ENCODE data around the gene DLGAP5. TPM values are rescaled to one million over a fixed set of nuclear protein-coding genes. Genes with fewer than 3 reads are reported as not detected.

The DLGAP5 gene
- polyA plus RNA-seq, 1 donor from 2014 or later: 2.0 TPM

DNA sequence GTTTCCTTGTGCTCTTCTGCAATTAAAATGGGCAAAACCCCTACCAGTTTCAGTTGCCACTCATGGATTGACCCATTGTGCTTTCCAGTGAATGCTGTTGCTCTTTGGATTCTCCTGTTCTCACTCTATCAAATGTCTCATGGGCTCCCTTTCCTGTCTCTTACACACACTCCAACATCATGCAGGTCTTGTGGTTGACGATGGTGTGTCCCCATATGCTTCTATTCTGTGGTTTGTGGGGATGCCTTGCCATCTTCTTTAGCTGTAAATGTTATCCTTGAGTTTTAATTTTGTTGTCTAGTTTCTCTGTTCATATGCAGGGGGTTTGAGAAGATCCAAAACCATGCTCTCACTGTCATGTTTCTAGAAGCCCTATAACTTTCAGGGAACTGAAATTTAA lies 47.9 kb upstream of the DLGAP5 start:
- no peaks in the 10 kb centered on the region for H3K27me3 ChIP-seq (ENCODE audit: insufficient read depth, low read depth, low read length)
- no peaks in the 10 kb centered on the region for H3K36me3 ChIP-seq (ENCODE audit: insufficient read depth, low read length)
- TF ChIP-seq SMC3 (conservative IDR thresholded peaks at IDR 0.05; ENCODE audit: poor library complexity) (no peak), EP300 (conservative IDR thresholded peaks at IDR 0.05; ENCODE audit: poor library complexity, severe bottlenecking) (no peak), RAD21 (conservative IDR thresholded peaks at IDR 0.05) (no peak), CTCF (IDR thresholded peaks at IDR 0.05; ENCODE audit: poor library complexity, severe bottlenecking) (no peak), EZH2 (IDR thresholded peaks at IDR 0.05; ENCODE audit: borderline replicate concordance, insufficient read depth, low read length, poor library complexity, severe bottlenecking) (no peak), TAF1 (IDR thresholded peaks at IDR 0.05; ENCODE audit: low read depth) (no peak), REST (IDR thresholded peaks at IDR 0.05; ENCODE audit: borderline replicate concordance) (no peak), POLR2AphosphoS5 (IDR thresholded peaks at IDR 0.05) (no peak), MXI1 (conservative IDR thresholded peaks at IDR 0.05; ENCODE audit: poor library complexity, severe bottlenecking) (no peak)
- H4K20me1 ChIP-seq (ENCODE audit: insufficient read depth): no peaks in the 10 kb centered on the region
- H3F3A ChIP-seq (ENCODE audit: insufficient read depth, low read length, poor library complexity, severe bottlenecking): no peaks in the 10 kb centered on the region
- no peak overlapping the region for H3K4me3 ChIP-seq (ENCODE audit: low read length)
- no peak overlapping the region for H3K4me2 ChIP-seq (ENCODE audit: low read length)
- H3K9me3 ChIP-seq (ENCODE audit: low read length): no peaks in the 10 kb centered on the region
- H3K79me2 ChIP-seq (replicated peaks; ENCODE audit: insufficient read depth, low read length): no peaks in the 10 kb centered on the region
- H3K9ac ChIP-seq (ENCODE audit: low read length): no peak overlapping the region
- no peak overlapping the region for H2AFZ ChIP-seq (ENCODE audit: low read depth, low read length)
- H3K9me2 ChIP-seq (ENCODE audit: insufficient read depth, low read length): no peaks in the 10 kb centered on the region
- H3K27ac ChIP-seq (ENCODE audit: low read length): no peak overlapping the region

- no peak overlapping the region for H3K4me3 ChIP-seq (ENCODE audit: low read length)
- TF ChIP-seq MXI1 (conservative IDR thresholded peaks at IDR 0.05; ENCODE audit: poor library complexity, severe bottlenecking) (no peak), TAF1 (IDR thresholded peaks at IDR 0.05; ENCODE audit: low read depth) (no peak), RAD21 (conservative IDR thresholded peaks at IDR 0.05) (no peak), POLR2AphosphoS5 (IDR thresholded peaks at IDR 0.05) (no peak), REST (IDR thresholded peaks at IDR 0.05; ENCODE audit: borderline replicate concordance) (no peak), SMC3 (conservative IDR thresholded peaks at IDR 0.05; ENCODE audit: poor library complexity) (no peak)
- no peak overlapping the region for H3K9ac ChIP-seq (ENCODE audit: low read length)
- H3K9me3 ChIP-seq (ENCODE audit: low read length): no peaks in the 10 kb centered on the region
- H2AFZ ChIP-seq (ENCODE audit: low read depth, low read length): no peak overlapping the region
- H4K20me1 ChIP-seq (ENCODE audit: insufficient read depth): no peaks in the 10 kb centered on the region
- H3K27ac ChIP-seq (ENCODE audit: low read length): no peak overlapping the region
- no peaks in the 10 kb centered on the region for H3K27me3 ChIP-seq (ENCODE audit: insufficient read depth, low read depth, low read length)
- no peaks in the 10 kb centered on the region for H3F3A ChIP-seq (ENCODE audit: insufficient read depth, low read length, poor library complexity, severe bottlenecking)
- no peaks in the 10 kb centered on the region for H3K9me2 ChIP-seq (ENCODE audit: insufficient read depth, low read length)
- no peaks in the 10 kb centered on the region for H3K36me3 ChIP-seq (ENCODE audit: insufficient read depth, low read length)
- no peak overlapping the region for H3K4me2 ChIP-seq (ENCODE audit: low read length)
- no peaks in the 10 kb centered on the region for H3K79me2 ChIP-seq (replicated peaks; ENCODE audit: insufficient read depth, low read length)
These were observed 46.8 kb upstream of the DLGAP5 start for GRCh38 chr14:55238019-55238680.
